ENCODE results near the gene TMEM247. TPM values are rescaled to one million over a fixed set of nuclear protein-coding genes. Genes with fewer than 3 reads are reported as not detected.
A peak's percentile ranks its signal among the peaks of the same experiment; 100 is the strongest.
"Not testable (repeated sequence)": the region's sequence is repeated elsewhere in the genome, so short reads cannot be mapped to it uniquely, and the experiment has no call there.

Gene TMEM247
- total RNA-seq, 1 experiment from 2014 or later = not detected

GRCh38 chr2:46451131-46451711 is 28.1 kb upstream of the TMEM247 start:
- in situ Hi-C loops (cut with HindIII; ENCODE audit: low sequenced_read_pairs) = no loop called here
- DNase-seq (ENCODE audit: low spot score) = no peak

- in situ Hi-C loops (cut with HindIII; ENCODE audit: low sequenced_read_pairs) = no loop called here
- DNase-seq (ENCODE audit: low spot score) = no peak
Measured at GRCh38 chr2:46456789-46457188, 22.6 kb upstream of the TMEM247 start.

GRCh38 chr2:46458763-46459500 is 20.4 kb upstream of the TMEM247 start:
- in situ Hi-C loops (cut with HindIII; ENCODE audit: low sequenced_read_pairs) = no loop called here
- DNase-seq (ENCODE audit: low spot score) = no peak

GRCh38 chr2:46459694-46460093 is 19.7 kb upstream of the TMEM247 start:
- in situ Hi-C loops (cut with HindIII; ENCODE audit: low sequenced_read_pairs) = no loop called here
- no peak for DNase-seq (ENCODE audit: low spot score)

GRCh38 chr2:46460241-46460921 is 19.0 kb upstream of the TMEM247 start:
- peak; percentile 59 for DNase-seq (ENCODE audit: low spot score)
- in situ Hi-C loops (cut with HindIII; ENCODE audit: low sequenced_read_pairs) = no loop called here

GRCh38 chr2:46461011-46461674 is 18.2 kb upstream of the TMEM247 start:
- peak; percentile 78 for DNase-seq (ENCODE audit: low spot score)
- in situ Hi-C loops (cut with HindIII; ENCODE audit: low sequenced_read_pairs) = no loop called here

- in situ Hi-C loops (cut with HindIII; ENCODE audit: low sequenced_read_pairs) = no loop called here
- no peak for DNase-seq (ENCODE audit: low spot score)
Measured at GRCh38 chr2:46461709-46462171, 17.6 kb upstream of the TMEM247 start.

- in situ Hi-C loops (cut with HindIII; ENCODE audit: low sequenced_read_pairs) = no loop called here
- no peak for DNase-seq (ENCODE audit: low spot score)
Measured at GRCh38 chr2:46462936-46463335, 16.4 kb upstream of the TMEM247 start.

- in situ Hi-C loops (cut with HindIII; ENCODE audit: low sequenced_read_pairs) = no loop called here
- DNase-seq (ENCODE audit: low spot score) = no peak
Measured at GRCh38 chr2:46469116-46469515, 10.2 kb upstream of the TMEM247 start.

GRCh38 chr2:46469700-46470099 is 9.7 kb upstream of the TMEM247 start:
- DNase-seq (ENCODE audit: low spot score) = no peak
- in situ Hi-C loops (cut with HindIII; ENCODE audit: low sequenced_read_pairs) = no loop called here

- DNase-seq (ENCODE audit: low spot score) = no peak
- in situ Hi-C loops (cut with HindIII; ENCODE audit: low sequenced_read_pairs) = no loop called here
Measured at GRCh38 chr2:46470114-46470628, 9.2 kb upstream of the TMEM247 start.

- DNase-seq (ENCODE audit: low spot score) = no peak
- in situ Hi-C loops (cut with HindIII; ENCODE audit: low sequenced_read_pairs) = no loop called here
Measured at GRCh38 chr2:46471019-46471583, 8.3 kb upstream of the TMEM247 start.

GRCh38 chr2:46471697-46472096 is 7.7 kb upstream of the TMEM247 start:
- in situ Hi-C loops (cut with HindIII; ENCODE audit: low sequenced_read_pairs) = no loop called here
- DNase-seq (ENCODE audit: low spot score) = no peak

- in situ Hi-C loops (cut with HindIII; ENCODE audit: low sequenced_read_pairs) = not testable (repeated sequence)
Measured at GRCh38 chr2:46472165-46472564, 7.2 kb upstream of the TMEM247 start.

GRCh38 chr2:46477462-46477861 is 1.9 kb upstream of the TMEM247 start:
- DNase-seq (ENCODE audit: low spot score); in situ Hi-C loops (cut with HindIII; ENCODE audit: low sequenced_read_pairs): not testable (repeated sequence)

More at GRCh38 chr2:46472165-46472564, 7.2 kb upstream of the TMEM247 start:
- not testable (repeated sequence) for DNase-seq (ENCODE audit: low spot score)

- in situ Hi-C loops (cut with HindIII; ENCODE audit: low sequenced_read_pairs) = no loop called here
Measured at GRCh38 chr2:46477925-46478324, 1.4 kb upstream of the TMEM247 start.

GRCh38 chr2:46480562-46480961 is 1.2 kb downstream of the TMEM247 start:
- in situ Hi-C loops (cut with HindIII; ENCODE audit: low sequenced_read_pairs) = no loop called here
- DNase-seq (ENCODE audit: low spot score) = no peak

More at GRCh38 chr2:46477925-46478324, 1.4 kb upstream of the TMEM247 start:
- DNase-seq (ENCODE audit: low spot score) = no peak

- in situ Hi-C loops (cut with HindIII; ENCODE audit: low sequenced_read_pairs) = no loop called here
- DNase-seq (ENCODE audit: low spot score) = no peak
Measured at GRCh38 chr2:46481198-46482193, 2.1 kb downstream of the TMEM247 start.

All from G401 (cell line).